GM19395 (cell line): Measurements from ENCODE around the gene S100PBP.
"Not testable (repeated sequence)": the region's sequence is repeated elsewhere in the genome, so short reads cannot be mapped to it uniquely, and the experiment has no call there.

Experiments
- ATAC-seq: cut with Tn5 transposase; IDR thresholded peaks from one replicate; pipeline ENCODE4 v1.9.1; 2021; ENCODE audit warnings: mild to moderate bottlenecking, moderate library complexity; ENCODE audit not compliant: unreplicated experiment

The S100PBP gene

GRCh38 chr1:32898958-32899357 lies 81.5 kb downstream of the S100PBP start:
- ATAC-seq, result no peak

DNA sequence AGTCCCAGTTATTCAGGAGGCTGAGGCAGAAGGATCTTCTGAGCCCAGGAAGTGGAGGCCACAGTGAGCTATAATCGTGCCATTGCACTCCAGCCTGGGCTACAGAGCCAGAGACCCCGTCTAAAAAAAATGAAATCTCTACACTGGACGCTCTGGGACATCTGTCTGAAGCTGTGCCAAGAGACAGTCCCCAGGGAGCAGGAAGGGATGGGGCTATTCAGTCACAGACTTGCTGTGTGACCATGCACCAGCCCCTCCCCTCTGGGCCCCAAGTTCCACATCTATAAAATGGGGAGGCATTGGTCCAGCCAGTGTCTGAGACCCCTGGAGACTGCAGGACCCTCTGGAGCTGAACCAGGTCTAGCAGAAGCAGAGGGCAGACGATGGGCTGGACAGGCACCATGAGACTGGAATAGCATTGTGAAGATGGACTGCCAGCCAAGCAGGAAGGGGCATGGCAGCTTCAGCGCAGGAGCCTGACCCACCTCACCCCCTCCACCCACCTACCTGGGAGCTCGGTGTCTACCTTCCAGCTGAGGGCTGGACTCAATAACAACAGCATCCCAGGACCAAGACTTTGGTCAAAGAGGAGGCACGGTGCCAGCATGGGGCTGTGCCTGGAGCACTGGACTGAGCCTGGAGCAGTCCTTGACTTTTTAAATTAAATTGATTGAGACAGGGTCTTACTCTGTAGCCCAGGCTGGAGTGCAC lies 82.3 kb downstream of the S100PBP start:
- no peak for ATAC-seq

DNA sequence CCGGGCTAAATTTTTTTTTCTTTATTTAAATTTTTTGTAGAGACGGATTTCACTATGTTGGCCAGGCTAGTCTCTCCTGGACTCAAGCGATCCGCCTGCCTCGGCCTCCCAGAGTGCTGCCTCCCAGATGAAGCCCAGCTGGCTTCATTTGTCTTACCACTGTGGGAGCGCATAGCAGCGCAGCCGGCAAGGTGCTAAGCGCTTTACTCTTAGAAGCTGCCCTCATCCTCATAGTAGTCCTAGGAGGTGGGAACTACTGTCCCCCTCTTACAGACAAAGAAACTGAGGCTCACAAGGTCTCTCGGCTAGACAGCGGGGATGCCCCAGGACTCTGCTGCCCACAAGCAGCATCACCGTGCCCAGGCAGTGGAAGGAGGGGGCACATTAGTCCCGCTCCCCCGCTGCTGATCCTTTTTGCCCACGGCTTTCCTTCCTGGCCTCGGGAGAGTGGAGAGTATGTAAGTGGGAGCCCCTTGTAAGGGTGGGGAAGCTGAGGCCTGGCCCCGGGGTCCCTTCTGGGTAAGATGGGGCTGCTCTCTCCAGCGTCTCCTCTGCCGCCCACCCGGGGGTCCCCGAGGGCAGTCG lies 83.0 kb downstream of the S100PBP start:
- no peak for ATAC-seq

DNA sequence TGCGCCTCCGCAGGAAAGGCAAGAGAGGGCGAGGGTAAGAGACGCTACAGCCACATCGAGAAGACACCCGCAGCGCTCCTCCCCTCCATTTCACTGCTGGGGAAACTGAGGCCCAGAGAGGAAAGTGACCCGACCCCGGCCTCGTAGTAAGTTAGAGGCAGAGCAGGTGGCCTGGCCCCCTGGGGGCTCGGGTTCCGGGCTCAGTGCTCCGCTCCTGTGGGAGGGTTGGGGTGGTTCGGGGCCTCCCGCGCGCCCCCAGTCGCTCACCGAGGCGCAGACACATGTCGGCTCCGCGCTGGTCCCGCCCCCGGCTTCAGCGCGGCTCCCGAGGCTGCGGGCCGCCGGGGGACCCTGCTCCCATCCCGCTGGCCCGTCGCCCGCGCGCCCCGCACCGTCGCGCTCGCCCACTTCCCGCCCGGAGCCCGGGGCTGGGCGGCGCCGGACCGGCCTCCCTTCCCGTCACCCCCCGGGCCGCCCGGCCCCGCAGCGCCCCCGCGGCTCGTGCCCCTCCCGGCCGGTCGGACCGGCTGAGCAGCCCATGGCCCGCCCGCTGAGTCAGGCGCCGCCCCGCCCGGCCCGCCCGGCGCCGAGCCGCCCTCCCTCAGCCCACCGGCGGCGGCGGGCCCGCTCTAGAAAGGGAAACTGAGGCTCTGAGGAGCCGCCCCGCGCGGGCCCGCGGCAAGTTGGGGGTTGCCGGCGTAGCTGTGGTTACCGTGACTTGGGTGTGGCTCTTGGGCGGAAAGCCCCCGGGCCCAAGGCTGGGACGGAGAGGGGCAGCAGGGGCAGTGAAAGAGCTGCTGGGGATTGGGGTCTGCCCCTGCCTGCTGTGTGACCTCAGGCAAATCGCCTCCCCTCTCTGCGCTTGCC lies 83.7 kb downstream of the S100PBP start, which contains the start of gene TMEM54:
Gene TMEM54, minus strand, starts transcription at position 434 of the 867 bp plus-strand sequence. Its CDS starts 151 bp downstream, at position 283.
- no peak for ATAC-seq

GRCh38 chr1:32901823-32902534 lies 84.5 kb downstream of the S100PBP start:
- ATAC-seq, result no peak

GRCh38 chr1:32902535-32902920 lies 85.1 kb downstream of the S100PBP start:
- no peak for ATAC-seq

GRCh38 chr1:32903991-32904785 lies 86.7 kb downstream of the S100PBP start:
- ATAC-seq, result no peak

GRCh38 chr1:32904797-32905196 lies 87.3 kb downstream of the S100PBP start:
- ATAC-seq, result no peak

GRCh38 chr1:32905588-32905987 lies 88.1 kb downstream of the S100PBP start:
- not testable (repeated sequence) for ATAC-seq

DNA sequence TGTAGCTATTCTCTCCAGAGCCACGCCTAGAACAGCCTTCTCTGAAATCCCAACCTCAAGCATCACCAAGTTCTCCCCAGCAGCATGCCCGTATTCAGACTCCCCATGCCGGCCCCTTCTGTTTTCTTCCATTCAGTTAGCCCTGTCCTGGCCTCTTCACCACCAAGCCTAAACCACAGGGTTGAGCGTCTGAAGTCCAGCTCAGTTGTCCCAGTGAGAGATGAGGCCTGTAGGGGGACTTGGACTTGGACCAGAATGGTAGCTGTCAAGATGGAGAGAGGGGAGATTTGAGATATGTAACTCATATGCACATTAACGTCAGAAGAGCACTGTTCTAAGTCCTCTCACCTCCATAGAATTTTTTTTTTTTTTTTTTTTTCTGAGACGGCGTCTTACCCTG lies 89.2 kb downstream of the S100PBP start:
- ATAC-seq, result no peak

GRCh38 chr1:32907435-32907834 lies 90.0 kb downstream of the S100PBP start:
- ATAC-seq, result no peak
